Uterus (tissue), 4 donors: Measurements from ENCODE around the gene PACRG. TPM values are rescaled to one million over a fixed set of nuclear protein-coding genes. Genes with fewer than 3 reads are reported as not detected.

Experiments used
- DNase-seq, 2 donors: peaks; one replicate each; pipeline ENCODE4 v3.0.0-alpha.2; 2019 to 2020
- H3K27ac ChIP-seq, 2 donors: fragments of 200-600 bp; sonication (generic); 1 replicate in 1 of 2; 2 replicates in 1 of 2; pipeline ENCODE4 v1.5.1; 2016 to 2018
- H3K27me3 ChIP-seq, 2 donors: fragments of 200-600 bp; sonication (generic); one replicate each; pipeline ENCODE4 v1.5.1; 2018 to 2019; ENCODE audit warnings: control low read depth in 1 of 2
- H3K36me3 ChIP-seq, 2 donors: fragments of 200-600 bp; sonication (generic); one replicate each; pipeline ENCODE4 v1.5.1; 2019; ENCODE audit warnings: control low read depth in 1 of 2
- H3K4me1 ChIP-seq, 2 donors: fragments of 200-600 bp; sonication (generic); one replicate each; pipeline ENCODE4 v1.5.1; 2018 to 2019; ENCODE audit warnings: control low read depth in 1 of 2
- H3K4me3 ChIP-seq, 2 donors: fragments of 200-600 bp; sonication (generic); 1 replicate in 1 of 2; 2 replicates in 1 of 2; pipeline ENCODE4 v1.5.1; 2018 to 2019; ENCODE audit warnings: mild to moderate bottlenecking in 1 of 2
- H3K9me3 ChIP-seq, 2 donors: fragments of 200-600 bp; sonication (generic); one replicate each; pipeline ENCODE4 v1.5.1; 2019; ENCODE audit warnings: control low read depth in 1 of 2
- POLR2A ChIP-seq, 2 donors: fragments of 450-650 bp; IDR thresholded peaks; one replicate each; pipeline ENCODE4 v1.6.1; 2016; ENCODE audit warnings: antibody characterized with exemption in 2 of 2, mild to moderate bottlenecking in 1 of 2, moderate library complexity in 1 of 2
- intact Hi-C: fragments of 100-400 bp; cut with DNase I; formaldehyde crosslinking; loops from one replicate; pipeline ENCODE4 v1.15.1; 2023; ENCODE audit warnings: low total_unique reads
- total RNA-seq, 4 donors: library from RNA; depleted of rRNA in 3 of 4; stranded (reverse); fragments of >200 nt in 3 of 4; gene quantifications; one replicate each; pipeline versions ENCODE4 v1.1.0 to v1.2.4, GENCODE V29; 2014 to 2023
- TF ChIP-seq, protein P1 (sequence below), 4 experiments: fragments of 200-600 bp in 2 of 4; fragments of 450-650 bp in 2 of 4; sonication (generic) in 2 of 4; IDR thresholded peaks; one replicate each; pipeline ENCODE4 v1.5.1; 2016 to 2019; ENCODE audit warnings: antibody characterized with exemption in 4 of 4, mild to moderate bottlenecking in 2 of 4, moderate library complexity in 1 of 4
- donor health status: DM: yes; HTN: yes; CAD: no.

The PACRG gene
- total RNA-seq, 4 donors from 2014 or later: 4.6 to 12.3 (median 7.5) TPM

- no peaks in the 10 kb centered on the region for H3K9me3 ChIP-seq
- intact Hi-C loops: no loop called here
- no peak for DNase-seq
- no peaks in the 10 kb centered on the region for H3K4me1 ChIP-seq
- TF ChIP-seq POLR2A (IDR thresholded peaks at IDR 0.05): no peak
- no peaks in the 10 kb centered on the region for H3K36me3 ChIP-seq
- no peak overlapping the region for H3K27ac ChIP-seq
- H3K27me3 ChIP-seq: no peaks in the 10 kb centered on the region
- no peak overlapping the region for H3K4me3 ChIP-seq
Observed at GRCh38 chr6:162917506-162917905, 189.7 kb downstream of the PACRG start.

GRCh38 chr6:162921062-162921461, 193.3 kb downstream of the PACRG start:
- H3K9me3 ChIP-seq: peaks cover 0 to 8% of the 10 kb centered on the region in 2 donors
- TF ChIP-seq, protein P1, sequence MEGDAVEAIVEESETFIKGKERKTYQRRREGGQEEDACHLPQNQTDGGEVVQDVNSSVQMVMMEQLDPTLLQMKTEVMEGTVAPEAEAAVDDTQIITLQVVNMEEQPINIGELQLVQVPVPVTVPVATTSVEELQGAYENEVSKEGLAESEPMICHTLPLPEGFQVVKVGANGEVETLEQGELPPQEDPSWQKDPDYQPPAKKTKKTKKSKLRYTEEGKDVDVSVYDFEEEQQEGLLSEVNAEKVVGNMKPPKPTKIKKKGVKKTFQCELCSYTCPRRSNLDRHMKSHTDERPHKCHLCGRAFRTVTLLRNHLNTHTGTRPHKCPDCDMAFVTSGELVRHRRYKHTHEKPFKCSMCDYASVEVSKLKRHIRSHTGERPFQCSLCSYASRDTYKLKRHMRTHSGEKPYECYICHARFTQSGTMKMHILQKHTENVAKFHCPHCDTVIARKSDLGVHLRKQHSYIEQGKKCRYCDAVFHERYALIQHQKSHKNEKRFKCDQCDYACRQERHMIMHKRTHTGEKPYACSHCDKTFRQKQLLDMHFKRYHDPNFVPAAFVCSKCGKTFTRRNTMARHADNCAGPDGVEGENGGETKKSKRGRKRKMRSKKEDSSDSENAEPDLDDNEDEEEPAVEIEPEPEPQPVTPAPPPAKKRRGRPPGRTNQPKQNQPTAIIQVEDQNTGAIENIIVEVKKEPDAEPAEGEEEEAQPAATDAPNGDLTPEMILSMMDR (IDR thresholded peaks at IDR 0.05): no peak
- TF ChIP-seq POLR2A (IDR thresholded peaks at IDR 0.05): no peak
- no peak for DNase-seq
- no peaks in the 10 kb centered on the region for H3K4me1 ChIP-seq
- H3K27ac ChIP-seq: no peak overlapping the region
- H3K27me3 ChIP-seq: no peaks in the 10 kb centered on the region
- no peaks in the 10 kb centered on the region for H3K36me3 ChIP-seq
- H3K4me3 ChIP-seq: no peak overlapping the region
- intact Hi-C loops: no loop called here

- TF ChIP-seq, protein P1 (IDR thresholded peaks at IDR 0.05): no peak
- no peak for TF ChIP-seq POLR2A (IDR thresholded peaks at IDR 0.05)
- Histone ChIP-seq H3K27me3 (no peaks in the 10 kb centered on the region), H3K4me3 (no peak overlapping the region), H3K9me3 (peaks cover 0 to 8% of the 10 kb centered on the region in 2 donors), H3K36me3 (no peaks in the 10 kb centered on the region), H3K27ac (no peak overlapping the region), H3K4me1 (no peaks in the 10 kb centered on the region)
- intact Hi-C loops: no loop called here
- no peak for DNase-seq
Observed at GRCh38 chr6:162921510-162922040, 193.8 kb downstream of the PACRG start.

GRCh38 chr6:162922563-162923166, 194.9 kb downstream of the PACRG start:
- Histone ChIP-seq H3K4me3 (no peak overlapping the region), H3K4me1 (no peaks in the 10 kb centered on the region), H3K36me3 (no peaks in the 10 kb centered on the region), H3K27ac (no peak overlapping the region), H3K9me3 (peaks cover 0 to 13% of the 10 kb centered on the region in 2 donors), H3K27me3 (no peaks in the 10 kb centered on the region)
- DNase-seq: no peak
- TF ChIP-seq, protein P1 (IDR thresholded peaks at IDR 0.05): no peak
- no peak for TF ChIP-seq POLR2A (IDR thresholded peaks at IDR 0.05)
- intact Hi-C loops: no loop called here

DNA sequence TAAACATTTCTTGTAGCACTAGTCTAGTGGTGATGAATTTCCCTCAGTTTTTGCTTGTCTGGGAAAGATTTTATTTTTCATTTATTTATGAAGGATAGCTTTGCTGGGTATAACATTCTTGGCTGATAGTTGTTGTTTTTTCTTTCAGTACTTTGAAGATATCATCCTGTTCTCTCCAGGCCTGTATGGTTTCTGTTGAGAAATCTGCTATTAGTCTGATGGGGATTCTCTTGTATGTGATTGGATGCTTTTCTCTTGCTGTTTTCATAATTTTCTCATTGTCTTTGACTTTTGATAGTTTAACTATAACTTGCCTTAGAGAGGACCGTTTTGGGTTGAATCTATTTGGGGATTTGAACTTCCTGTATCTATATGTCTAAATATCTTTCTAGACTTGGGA, 207.1 kb downstream of the PACRG start:
- intact Hi-C loops: no loop called here
- TF ChIP-seq, protein P1 (IDR thresholded peaks at IDR 0.05): no peak
- no peak for TF ChIP-seq POLR2A (IDR thresholded peaks at IDR 0.05)
- no peak overlapping the region for H3K27ac ChIP-seq
- H3K4me3 ChIP-seq: no peak overlapping the region
- DNase-seq: no peak
- H3K27me3 ChIP-seq: no peaks in the 10 kb centered on the region
- peaks cover 0 to 15% of the 10 kb centered on the region in 2 donors for H3K9me3 ChIP-seq
- H3K36me3 ChIP-seq: no peaks in the 10 kb centered on the region
- no peaks in the 10 kb centered on the region for H3K4me1 ChIP-seq
